ENCODE results near the gene CNNM2.

DNA sequence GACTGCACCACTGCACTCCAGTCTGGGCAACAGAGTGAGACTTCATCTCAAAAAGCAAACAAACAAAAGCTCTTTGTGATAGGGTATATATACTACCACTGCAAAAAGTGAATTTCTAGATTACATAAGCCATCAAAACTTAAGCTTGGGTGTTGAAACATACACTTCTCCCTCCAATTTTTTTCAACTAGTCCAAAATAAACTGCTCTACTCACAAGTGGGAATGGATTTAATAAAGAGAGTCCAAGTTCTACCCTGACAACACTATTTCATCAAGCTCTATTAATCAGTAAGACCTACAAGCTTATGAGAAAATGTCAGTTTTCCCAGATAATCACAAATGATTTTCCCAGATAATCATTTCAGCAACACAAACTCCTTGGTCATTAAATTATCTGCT is 192.3 kb downstream of the CNNM2 start:
- TF ChIP-seq TEAD4 (CRISPR knock-in tag; IDR thresholded peaks at IDR 0.05), result no peak
- TF ChIP-seq, protein P1, sequence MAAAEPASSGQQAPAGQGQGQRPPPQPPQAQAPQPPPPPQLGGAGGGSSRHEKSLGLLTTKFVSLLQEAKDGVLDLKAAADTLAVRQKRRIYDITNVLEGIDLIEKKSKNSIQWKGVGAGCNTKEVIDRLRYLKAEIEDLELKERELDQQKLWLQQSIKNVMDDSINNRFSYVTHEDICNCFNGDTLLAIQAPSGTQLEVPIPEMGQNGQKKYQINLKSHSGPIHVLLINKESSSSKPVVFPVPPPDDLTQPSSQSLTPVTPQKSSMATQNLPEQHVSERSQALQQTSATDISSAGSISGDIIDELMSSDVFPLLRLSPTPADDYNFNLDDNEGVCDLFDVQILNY (CRISPR knock-in tag; IDR thresholded peaks at IDR 0.05), result no peak
- TF ChIP-seq, protein P2, sequence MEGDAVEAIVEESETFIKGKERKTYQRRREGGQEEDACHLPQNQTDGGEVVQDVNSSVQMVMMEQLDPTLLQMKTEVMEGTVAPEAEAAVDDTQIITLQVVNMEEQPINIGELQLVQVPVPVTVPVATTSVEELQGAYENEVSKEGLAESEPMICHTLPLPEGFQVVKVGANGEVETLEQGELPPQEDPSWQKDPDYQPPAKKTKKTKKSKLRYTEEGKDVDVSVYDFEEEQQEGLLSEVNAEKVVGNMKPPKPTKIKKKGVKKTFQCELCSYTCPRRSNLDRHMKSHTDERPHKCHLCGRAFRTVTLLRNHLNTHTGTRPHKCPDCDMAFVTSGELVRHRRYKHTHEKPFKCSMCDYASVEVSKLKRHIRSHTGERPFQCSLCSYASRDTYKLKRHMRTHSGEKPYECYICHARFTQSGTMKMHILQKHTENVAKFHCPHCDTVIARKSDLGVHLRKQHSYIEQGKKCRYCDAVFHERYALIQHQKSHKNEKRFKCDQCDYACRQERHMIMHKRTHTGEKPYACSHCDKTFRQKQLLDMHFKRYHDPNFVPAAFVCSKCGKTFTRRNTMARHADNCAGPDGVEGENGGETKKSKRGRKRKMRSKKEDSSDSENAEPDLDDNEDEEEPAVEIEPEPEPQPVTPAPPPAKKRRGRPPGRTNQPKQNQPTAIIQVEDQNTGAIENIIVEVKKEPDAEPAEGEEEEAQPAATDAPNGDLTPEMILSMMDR (IDR thresholded peaks at IDR 0.05), result no peak
- TF ChIP-seq, protein P3, sequence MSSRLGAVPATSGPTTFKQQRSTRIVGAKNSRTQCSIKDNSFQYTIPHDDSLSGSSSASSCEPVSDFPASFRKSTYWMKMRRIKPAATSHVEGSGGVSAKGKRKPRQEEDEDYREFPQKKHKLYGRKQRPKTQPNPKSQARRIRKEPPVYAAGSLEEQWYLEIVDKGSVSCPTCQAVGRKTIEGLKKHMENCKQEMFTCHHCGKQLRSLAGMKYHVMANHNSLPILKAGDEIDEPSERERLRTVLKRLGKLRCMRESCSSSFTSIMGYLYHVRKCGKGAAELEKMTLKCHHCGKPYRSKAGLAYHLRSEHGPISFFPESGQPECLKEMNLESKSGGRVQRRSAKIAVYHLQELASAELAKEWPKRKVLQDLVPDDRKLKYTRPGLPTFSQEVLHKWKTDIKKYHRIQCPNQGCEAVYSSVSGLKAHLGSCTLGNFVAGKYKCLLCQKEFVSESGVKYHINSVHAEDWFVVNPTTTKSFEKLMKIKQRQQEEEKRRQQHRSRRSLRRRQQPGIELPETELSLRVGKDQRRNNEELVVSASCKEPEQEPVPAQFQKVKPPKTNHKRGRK (CRISPR knock-in tag; IDR thresholded peaks at IDR 0.05; ENCODE audit: borderline replicate concordance), result no peak
- no peak for TF ChIP-seq CBFB (CRISPR knock-in tag; IDR thresholded peaks at IDR 0.05; ENCODE audit: low read depth)
- TF ChIP-seq, protein P4, sequence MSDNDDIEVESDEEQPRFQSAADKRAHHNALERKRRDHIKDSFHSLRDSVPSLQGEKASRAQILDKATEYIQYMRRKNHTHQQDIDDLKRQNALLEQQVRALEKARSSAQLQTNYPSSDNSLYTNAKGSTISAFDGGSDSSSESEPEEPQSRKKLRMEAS (CRISPR knock-in tag; IDR thresholded peaks at IDR 0.05), result no peak
- TF ChIP-seq, protein P5, sequence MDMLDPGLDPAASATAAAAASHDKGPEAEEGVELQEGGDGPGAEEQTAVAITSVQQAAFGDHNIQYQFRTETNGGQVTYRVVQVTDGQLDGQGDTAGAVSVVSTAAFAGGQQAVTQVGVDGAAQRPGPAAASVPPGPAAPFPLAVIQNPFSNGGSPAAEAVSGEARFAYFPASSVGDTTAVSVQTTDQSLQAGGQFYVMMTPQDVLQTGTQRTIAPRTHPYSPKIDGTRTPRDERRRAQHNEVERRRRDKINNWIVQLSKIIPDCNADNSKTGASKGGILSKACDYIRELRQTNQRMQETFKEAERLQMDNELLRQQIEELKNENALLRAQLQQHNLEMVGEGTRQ (CRISPR knock-in tag; IDR thresholded peaks at IDR 0.05), result no peak
- TF ChIP-seq, protein P6, sequence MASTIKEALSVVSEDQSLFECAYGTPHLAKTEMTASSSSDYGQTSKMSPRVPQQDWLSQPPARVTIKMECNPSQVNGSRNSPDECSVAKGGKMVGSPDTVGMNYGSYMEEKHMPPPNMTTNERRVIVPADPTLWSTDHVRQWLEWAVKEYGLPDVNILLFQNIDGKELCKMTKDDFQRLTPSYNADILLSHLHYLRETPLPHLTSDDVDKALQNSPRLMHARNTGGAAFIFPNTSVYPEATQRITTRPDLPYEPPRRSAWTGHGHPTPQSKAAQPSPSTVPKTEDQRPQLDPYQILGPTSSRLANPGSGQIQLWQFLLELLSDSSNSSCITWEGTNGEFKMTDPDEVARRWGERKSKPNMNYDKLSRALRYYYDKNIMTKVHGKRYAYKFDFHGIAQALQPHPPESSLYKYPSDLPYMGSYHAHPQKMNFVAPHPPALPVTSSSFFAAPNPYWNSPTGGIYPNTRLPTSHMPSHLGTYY (CRISPR knock-in tag; IDR thresholded peaks at IDR 0.05), result no peak
- TF ChIP-seq SMAD3 (CRISPR knock-in tag; IDR thresholded peaks at IDR 0.05; ENCODE audit: borderline replicate concordance), result no peak
- TF ChIP-seq CREB1 (CRISPR knock-in tag; IDR thresholded peaks at IDR 0.05), result no peak
- TF ChIP-seq JUN (CRISPR knock-in tag; IDR thresholded peaks at IDR 0.05), result no peak

Data from WTC11 (cell line).